LNCAP (cell line): Measurements from ENCODE around the gene TRPT1.

Experiments used
- TF ChIP-seq, protein P1 (sequence below): fragments of 450-650 bp; IDR thresholded peaks from 2 replicates; pipeline ENCODE4 v1.5.1; 2017; ENCODE audit warnings: mild to moderate bottlenecking

TRPT1 gene

DNA sequence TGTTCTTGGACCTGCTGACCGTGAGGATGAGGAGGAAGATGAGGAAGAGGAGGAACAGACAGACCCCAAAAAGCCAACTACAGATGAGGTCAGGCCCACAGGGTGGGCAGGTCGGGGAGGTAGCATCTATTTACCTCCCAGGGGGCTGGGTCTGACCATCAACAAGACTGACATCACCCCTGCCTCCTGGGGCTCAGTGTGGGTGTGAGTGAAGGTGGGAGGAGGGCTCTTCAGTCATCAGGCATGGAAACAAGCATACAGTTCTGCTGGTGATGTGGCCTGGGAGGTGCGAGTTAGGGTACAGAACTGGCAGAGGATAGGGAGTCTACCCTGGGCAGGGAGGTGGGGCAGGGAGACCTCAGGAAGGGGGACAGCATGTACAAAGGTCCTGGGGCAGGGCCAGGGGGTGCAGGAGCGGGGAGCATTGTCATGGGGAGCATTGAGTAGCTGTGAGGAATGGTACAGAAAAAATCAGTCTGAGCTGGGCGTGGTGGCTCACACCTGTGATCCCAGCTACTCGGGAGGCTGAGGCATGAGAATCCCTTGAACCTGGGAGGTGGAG, 34.2 kb upstream of the TRPT1 start:
- TF ChIP-seq, protein P1, sequence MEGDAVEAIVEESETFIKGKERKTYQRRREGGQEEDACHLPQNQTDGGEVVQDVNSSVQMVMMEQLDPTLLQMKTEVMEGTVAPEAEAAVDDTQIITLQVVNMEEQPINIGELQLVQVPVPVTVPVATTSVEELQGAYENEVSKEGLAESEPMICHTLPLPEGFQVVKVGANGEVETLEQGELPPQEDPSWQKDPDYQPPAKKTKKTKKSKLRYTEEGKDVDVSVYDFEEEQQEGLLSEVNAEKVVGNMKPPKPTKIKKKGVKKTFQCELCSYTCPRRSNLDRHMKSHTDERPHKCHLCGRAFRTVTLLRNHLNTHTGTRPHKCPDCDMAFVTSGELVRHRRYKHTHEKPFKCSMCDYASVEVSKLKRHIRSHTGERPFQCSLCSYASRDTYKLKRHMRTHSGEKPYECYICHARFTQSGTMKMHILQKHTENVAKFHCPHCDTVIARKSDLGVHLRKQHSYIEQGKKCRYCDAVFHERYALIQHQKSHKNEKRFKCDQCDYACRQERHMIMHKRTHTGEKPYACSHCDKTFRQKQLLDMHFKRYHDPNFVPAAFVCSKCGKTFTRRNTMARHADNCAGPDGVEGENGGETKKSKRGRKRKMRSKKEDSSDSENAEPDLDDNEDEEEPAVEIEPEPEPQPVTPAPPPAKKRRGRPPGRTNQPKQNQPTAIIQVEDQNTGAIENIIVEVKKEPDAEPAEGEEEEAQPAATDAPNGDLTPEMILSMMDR, result no peak

DNA sequence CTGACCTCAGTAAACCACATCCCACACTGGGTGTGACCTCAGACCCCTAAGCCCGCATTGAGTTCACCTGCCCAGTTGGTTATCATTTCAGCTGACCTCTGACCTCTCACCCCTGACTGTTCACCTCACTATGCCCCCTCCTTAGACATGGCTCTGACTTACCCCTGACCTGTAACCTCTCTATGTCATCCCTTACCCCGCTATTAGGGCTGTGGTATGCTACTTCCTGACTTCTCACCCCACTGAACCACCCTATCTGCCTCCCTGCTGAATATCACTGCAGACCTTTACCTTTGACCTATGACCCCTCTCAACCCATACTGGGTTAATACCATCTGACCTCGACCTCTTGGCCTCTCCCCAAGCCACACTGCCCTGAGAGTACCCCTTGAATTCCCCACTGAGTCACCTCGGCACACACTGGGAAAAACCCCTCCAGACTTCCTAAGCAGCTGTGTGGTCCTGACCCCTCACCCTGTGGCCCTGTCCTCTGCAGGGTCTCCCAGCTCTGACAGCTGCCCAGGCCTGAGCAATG, 33.6 kb upstream of the TRPT1 start:
- TF ChIP-seq, protein P1, result no peak

DNA sequence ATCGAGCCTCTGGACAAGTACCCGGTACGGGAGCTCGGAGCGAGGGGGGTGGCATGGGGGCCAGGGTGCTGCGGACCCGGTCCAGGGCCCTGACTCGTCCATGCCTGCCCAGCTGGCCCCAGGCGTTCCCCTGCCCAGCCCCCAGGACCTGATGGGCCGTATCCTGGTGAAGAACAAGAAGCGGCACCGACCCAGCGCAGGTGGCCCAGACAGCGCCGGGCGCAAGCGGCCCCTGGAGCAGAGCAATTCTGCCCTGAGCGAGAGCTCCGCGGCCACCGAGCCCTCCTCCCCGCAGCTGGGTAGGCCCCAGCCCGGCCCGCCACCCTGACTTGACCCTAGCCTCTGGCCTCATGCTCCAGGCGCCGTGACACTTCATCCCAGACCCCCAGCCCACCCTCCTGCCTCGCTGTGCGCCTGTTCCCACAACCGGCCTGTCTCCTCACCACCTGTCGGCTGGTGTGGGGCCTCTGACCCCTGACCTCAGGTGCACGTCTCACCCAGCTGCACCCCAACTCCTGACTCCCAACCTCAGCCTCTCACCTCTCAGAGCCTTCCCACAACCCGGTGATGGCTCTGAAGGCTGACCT, 33.1 kb upstream of the TRPT1 start:
- TF ChIP-seq, protein P1, result no peak

DNA sequence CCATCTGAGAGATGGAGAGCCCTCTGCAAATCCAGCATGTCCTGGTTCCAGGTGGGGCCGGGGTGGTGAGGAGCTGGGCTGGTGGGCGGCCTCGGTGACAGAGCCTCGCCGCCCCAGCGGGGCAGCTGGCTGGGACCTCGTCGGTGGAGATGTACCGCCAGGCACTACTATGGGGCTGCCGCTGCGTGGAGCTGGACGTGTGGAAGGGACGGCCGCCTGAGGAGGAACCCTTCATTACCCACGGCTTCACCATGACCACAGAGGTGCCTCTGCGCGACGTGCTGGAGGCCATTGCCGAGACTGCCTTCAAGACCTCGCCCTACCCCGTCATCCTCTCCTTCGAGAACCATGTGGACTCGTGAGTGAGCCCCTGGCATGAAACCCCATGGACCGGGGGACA, 32.4 kb upstream of the TRPT1 start:
- TF ChIP-seq, protein P1, result no peak

DNA sequence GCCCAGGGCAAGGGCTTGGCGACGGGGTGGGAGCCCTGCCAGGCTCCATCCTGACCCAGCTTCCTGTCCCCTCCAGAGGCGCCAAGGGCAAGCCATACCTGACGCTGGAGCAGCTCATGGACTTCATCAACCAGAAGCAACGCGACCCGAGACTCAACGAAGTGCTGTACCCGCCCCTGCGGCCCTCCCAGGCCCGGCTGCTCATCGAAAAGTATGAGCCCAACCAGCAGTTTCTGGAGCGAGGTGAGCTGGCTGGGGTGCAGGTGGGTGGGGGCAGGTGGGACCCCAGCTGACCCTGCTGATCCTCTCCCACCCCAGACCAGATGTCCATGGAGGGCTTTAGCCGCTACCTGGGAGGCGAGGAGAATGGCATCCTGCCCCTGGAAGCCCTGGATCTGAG, 30.3 kb upstream of the TRPT1 start:
- TF ChIP-seq, protein P1, result no peak

DNA sequence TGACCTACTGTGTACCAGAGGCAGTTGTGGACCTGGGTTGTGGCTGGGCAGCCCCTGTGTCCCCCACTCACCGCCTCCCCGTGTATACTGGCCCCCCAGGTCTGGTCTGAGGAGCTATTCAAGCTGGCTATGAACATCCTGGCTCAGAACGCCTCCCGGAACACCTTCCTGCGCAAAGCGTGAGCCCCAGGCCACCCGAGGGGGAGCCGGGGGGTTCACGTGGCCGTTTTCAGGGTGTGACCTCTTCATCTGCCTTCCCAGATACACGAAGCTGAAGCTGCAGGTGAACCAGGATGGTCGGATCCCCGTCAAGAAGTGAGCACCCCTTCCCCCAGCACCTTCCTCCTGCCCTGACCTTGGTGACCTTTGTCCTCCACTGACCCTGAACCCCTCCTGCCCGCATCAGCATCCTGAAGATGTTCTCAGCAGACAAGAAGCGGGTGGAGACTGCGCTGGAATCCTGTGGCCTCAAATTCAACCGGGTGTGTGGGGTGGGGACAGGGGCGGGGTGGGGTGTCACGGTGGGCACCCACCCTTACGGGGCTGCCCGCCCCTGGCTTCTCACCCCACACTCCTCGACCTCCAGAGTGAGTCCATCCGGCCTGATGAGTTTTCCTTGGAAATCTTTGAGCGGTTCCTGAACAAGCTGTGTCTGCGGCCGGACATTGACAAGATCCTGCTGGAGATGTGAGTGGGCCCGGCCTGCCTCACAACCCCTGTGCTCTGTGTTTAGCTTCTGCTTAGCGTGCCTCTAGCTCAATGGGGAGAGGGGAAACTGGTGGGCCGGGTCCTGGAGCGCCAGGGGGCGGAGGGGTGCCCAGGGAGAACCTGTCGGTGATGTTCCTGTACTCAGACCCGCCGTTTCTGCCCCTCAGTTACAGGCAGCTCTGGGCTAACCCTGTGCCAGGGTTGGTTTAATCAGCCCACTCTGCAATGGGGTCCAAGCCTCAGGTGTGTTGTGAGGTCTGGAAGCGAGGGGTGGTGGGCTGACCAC, 29.4 kb upstream of the TRPT1 start:
- TF ChIP-seq, protein P1, result no peak

DNA sequence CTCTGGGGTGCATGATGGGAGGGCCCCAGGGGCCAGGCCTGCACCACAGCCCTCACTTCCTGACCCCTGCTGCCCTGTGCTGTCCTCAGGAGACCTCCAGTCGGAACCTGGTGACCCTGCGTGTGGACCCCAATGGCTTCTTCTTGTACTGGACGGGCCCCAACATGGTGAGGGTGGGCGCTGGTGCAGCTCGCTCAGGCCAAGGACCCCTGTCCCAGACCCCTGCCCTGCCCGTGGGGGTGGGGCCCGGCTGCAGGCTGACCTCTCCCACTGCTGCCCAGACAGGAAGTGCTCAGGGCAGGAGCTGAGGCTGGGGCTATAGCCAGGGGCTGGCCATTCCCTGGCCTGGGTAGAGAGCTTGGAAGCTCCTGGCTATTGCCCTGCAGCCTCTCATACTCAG, 28.3 kb upstream of the TRPT1 start:
- TF ChIP-seq, protein P1, result no peak
